T-helper 1 cell treated with Interleukin-12 subunit alpha and Interleukin-12 subunit beta and Interleukin-4 antibody, amounts not matched to agents 30 ng/mL and 1 ng/mL, for 36 hours (primary cell): ENCODE measurements around the gene WNK1. TPM values are rescaled to one million over a fixed set of nuclear protein-coding genes. Genes with fewer than 3 reads are reported as not detected.
"Not testable (repeated sequence)": the region's sequence is repeated elsewhere in the genome, so short reads cannot be mapped to it uniquely, and the experiment has no call there.

ENCODE experiments used
- intact Hi-C: fragments of 100-400 bp; cut with micrococcal nuclease; formaldehyde crosslinking; loops from one replicate; pipeline ENCODE4 v1.15.1; 2024
- total RNA-seq: library from RNA; stranded (reverse); gene quantifications from 2 replicates; pipeline ENCODE4 v1.2.3, GENCODE V29; 2022

The WNK1 gene
- 182 TPM in 2 replicates for total RNA-seq

DNA sequence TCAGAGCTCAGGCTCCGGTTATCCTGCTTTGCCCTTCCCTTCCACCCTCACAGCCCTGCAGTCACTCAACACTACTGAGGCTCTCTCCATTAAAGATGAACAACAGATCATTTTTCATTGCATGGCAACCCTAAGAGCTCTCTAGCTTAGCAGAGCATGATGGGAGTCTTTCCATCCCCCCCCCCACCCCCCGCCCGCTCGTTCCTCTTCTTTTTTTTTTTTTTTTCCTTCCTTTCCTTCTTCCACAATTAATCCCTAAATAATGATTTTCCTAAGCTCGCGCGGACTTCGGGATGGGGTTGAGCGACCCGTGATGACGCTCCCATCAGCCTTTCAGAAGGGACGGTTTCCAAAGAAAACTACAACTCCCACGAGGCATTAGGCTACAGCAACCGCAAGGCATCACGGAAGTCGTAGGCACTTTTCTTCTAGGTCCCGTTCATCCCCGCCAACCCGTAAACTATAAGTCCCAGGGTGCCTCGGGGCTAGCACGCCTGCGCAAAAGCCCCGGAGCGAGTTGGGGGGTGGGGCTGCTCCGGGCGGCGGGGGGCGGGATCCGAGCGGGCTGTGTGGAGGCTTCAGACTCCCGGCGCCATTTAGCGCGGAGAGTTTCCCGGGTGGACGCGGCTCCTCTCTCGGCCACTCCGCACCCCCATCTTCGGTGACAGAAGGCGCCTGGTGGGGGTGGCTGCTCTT, at the start of gene WNK1:
Gene WNK1 (plus strand): TSS at position 581 of the 696 bp plus-strand sequence. CDS start 987 bp downstream, outside the sequence.
- intact Hi-C loops: loop anchor here (1.0 to 10.0 kb wide), 18 partner anchors 9 to 1253 kb away; partner anchors contain the start of genes CCDC77, DCP1B, ERC1 and FBXL14

DNA sequence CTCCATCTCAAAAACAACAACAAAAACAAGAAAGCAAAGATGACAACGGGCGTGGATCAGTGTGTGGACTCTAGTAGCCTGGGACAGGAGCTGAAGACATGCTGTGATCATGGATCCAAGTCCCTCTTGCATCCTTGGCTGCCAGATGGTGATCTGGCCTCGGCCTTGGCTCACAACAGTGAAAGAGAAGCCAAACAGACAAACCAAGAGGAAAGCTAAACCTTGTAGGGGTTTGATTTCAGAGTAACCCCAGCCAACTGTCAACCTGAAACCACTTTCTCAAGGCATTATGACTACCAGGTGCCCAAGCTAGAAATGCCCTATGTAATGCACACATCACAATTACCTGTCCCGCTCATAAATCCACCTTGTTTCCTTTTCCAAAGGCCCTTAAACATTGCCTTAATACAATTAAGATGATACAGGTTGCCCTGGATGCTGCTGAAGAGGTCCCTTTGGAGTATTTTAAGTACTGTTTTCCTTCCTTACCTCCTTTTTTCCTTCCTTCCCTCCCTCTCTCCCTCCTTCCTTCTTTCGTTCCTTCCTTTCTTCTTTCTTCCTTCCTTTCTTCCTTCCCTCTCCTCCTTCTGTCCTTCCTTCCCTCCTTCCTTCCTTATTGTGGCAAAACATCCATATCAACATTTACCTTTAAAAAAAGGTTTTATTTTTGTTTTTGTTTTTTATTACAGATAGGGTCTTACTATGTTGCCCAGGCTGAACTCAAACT, 47.7 kb upstream of the WNK1 start:
- intact Hi-C loops: no loop called here

DNA sequence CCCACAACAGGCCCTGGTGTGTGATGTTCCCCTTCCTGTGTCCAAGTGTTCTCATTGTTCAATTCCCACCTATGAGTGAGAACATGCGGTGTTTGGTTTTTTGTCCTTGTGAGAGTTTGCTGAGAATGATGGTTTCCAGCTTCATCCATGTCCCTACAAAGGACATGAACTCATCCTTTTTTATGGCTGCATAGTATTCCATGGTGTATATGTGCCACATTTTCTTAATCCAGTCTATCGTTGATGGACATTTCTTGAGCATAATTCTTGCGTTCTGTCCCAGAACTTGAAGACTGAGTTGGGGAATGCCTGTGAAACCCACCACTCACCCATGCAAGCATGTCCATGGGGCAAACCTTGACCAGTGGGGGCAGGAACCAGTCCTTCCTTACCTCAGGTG, 44.3 kb upstream of the WNK1 start:
- intact Hi-C loops: not testable (repeated sequence)

DNA sequence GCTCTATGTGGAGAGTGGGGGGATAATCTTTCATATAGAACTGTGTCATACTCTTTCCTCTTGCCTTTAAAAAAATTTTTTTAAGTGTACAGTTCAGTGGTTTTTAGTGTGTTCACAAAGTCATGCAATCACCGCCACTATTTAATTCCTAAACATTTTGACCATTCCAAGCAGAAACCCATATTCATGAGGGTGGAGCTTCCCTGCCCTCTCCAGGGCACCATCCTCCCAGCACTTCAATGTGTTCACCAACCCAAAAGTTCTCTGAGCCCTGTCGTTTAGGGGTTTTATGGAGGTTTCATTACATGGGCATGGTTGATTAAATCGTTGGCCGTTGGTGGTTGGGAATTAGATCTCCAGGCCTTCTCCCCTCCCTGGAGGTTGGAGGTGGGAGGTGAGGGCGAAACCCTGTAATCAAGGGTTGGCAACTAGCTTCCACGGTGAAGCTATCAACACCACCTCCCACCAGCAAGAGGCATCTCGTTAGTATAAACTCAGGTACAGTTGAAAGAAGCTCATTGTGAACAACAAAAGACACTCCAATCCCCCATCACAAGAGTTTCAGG, 42.8 kb upstream of the WNK1 start:
- intact Hi-C loops: no loop called here

GRCh38 chr12:712172-712863, 40.1 kb upstream of the WNK1 start:
- intact Hi-C loops: loop anchor here (2.0 kb wide), 2 partner anchors 28 to 38 kb away; no protein-coding TSS in a partner anchor

GRCh38 chr12:713281-713875, 39.0 kb upstream of the WNK1 start:
- intact Hi-C loops: loop anchor here (2.0 kb wide), 2 partner anchors 29 to 37 kb away; no protein-coding TSS in a partner anchor

GRCh38 chr12:716506-716905, 35.9 kb upstream of the WNK1 start:
- intact Hi-C loops: no loop called here

- intact Hi-C loops: no loop called here
Measured at GRCh38 chr12:718756-719102, 33.6 kb upstream of the WNK1 start.

GRCh38 chr12:720231-720941, 32.0 kb upstream of the WNK1 start:
- intact Hi-C loops: no loop called here

- intact Hi-C loops: no loop called here
Measured at GRCh38 chr12:724194-724855, 28.1 kb upstream of the WNK1 start.

- intact Hi-C loops: no loop called here
Measured at GRCh38 chr12:725076-725475, 27.3 kb upstream of the WNK1 start.

DNA sequence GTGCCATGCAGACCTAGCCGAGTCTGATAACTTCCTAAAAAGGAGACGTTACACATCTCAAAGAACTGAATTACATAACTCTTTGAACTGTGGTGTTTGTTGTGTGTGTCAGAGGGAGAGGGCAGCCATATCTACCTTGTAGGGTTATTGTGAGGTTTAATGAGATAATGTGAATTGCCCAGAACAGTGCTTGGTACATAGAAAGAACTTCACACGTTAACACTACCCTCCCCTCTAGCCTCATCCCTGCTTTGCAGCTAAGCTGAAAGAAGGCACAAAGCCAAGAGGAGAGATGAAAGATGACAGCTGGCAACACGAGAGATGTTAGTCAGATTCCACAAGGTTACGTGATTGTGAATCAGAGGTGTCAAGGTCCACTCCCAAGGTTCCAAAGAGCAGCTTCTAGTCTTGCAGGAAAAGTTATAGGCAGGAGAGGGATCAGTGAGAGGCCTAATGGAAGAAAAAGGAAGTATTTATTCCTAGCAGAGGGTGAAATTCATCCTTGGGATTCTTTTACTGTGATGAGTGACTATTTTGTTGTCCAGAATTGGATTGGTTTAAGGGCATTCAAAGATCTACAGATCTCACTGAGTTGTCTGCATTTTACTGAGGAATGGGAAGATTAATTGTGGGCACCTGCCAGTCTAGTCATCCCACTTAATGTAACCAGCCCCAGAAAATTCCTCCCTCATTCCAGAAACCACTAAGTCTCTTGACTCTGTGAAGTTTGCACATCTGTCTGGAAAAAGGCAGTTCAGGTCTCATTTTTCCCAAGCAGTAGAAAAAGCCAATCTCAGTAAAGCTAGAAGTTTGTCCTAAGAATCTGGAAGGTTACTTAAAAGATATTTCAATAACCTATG, 25.9 kb upstream of the WNK1 start:
- intact Hi-C loops: no loop called here

GRCh38 chr12:727321-727720, 25.1 kb upstream of the WNK1 start:
- intact Hi-C loops: no loop called here

- intact Hi-C loops: loop anchor here (1.0 to 2.0 kb wide), 4 partner anchors 15 to 54 kb away; no protein-coding TSS in a partner anchor
Measured at GRCh38 chr12:728781-729180, 23.6 kb upstream of the WNK1 start.

DNA sequence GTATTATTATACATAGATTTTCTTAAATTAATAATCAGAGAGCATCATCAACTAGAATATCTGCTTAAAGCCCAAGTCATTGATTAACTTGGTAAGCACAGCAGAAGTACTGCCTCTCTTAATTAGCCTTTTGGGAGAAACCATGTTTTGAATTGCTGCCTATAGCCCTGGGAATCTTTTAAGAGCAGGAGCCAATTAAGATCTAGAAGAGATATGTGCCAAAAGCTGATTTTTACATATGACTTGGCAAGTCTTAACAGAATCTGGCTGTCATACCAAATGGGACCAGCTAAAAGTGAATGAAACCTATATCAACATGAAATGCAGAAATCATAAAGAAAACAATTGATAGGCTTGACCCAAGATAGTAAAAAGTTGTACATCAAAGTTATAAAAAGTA, 23.2 kb upstream of the WNK1 start:
- intact Hi-C loops: loop anchor here (1.0 to 2.0 kb wide), 4 partner anchors 14 to 54 kb away; no protein-coding TSS in a partner anchor

GRCh38 chr12:730550-730949, 21.8 kb upstream of the WNK1 start:
- intact Hi-C loops: no loop called here

DNA sequence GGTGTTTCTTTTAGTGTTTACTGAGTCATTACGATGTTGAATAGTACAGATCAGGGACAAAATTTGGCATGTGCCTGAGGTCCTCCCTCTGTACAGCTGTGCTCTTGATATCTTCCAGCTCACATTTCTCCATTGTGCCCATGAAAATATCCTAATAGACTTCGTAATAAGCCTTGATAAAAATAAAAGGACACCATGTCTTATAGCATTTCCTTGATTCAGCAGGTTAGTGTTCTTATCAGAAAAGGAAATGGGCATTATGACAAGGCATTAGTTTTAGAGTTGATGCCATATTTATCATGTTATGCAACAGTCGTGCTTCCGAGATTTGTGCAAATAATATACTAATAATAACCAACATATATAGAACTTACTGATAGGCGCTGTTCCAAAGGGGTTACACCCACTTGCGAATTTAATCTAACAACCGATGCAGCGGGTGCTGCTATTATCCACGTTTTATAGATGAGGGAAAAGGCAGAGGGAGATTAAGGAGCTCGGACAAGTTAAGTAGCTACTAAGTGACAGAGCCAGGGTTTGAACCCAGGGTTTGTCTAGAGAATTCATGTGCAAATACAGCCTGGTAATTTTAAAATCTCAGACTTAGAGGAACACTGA, 15.1 kb upstream of the WNK1 start:
- intact Hi-C loops: no loop called here

DNA sequence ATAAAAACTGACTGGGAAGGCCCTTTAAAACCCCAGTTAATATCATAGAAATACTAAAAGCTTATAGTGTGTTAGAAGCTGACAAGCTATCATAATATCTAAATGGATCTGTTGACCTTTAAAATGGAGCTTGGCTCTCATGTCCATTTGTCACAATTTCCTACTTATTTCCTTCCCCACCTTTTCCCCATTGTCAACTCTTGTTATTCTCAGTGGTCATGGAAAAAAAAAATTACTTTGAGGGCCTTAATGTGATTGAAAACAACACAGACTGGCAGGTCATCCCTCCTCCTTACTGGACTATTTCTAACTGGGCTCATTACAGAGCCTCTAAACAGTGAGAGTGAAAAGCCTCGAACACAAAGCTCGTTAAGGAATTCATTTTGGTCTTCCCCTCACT, 13.7 kb upstream of the WNK1 start:
- intact Hi-C loops: no loop called here

DNA sequence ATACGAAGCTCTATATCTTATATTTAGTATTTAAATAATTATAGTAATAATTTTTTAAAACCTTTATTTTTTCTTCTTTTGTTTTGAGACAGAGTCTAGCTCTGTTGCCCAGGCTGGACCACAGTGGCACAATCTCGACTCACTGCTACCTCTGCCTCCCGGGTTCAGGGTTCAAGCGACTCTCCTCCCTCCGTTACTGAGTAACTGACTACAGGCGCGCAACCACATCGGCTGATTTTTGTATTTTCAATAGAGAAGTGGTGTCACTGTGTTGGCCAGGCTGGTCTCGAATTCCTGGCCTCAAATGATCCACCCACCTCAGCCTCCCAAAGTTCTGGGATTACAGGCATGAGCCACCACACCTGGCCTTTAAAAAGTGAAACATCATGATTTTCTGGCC, 13.0 kb upstream of the WNK1 start:
- intact Hi-C loops: no loop called here
